Fibroblast of peridontal ligament (primary cell): ENCODE results near the gene HOXB8.

Source experiments
- DNase-seq: peaks from one replicate; pipeline ENCODE4 v3.0.0-alpha.2; 2010; ENCODE audit errors: extremely low read depth

Gene HOXB8

GRCh38 chr17:48596000-48596734, 18.9 kb downstream of the HOXB8 start:
- no peak for DNase-seq

- no peak for DNase-seq
Measured at GRCh38 chr17:48595278-48595999, 19.7 kb downstream of the HOXB8 start.

GRCh38 chr17:48594538-48595277, 20.4 kb downstream of the HOXB8 start:
- no peak for DNase-seq

GRCh38 chr17:48593840-48594537, 21.1 kb downstream of the HOXB8 start:
- DNase-seq = peak; percentile 37

- no peak for DNase-seq
Measured at GRCh38 chr17:48593126-48593829, 21.8 kb downstream of the HOXB8 start, which contains the start of gene HOXB5. Gene HOXB5 (minus strand): TSS chr17:48593779. CDS start chr17:48593682, 97 bp downstream.

- no peak for DNase-seq
Measured at GRCh38 chr17:48592577-48592976, 22.5 kb downstream of the HOXB8 start.

GRCh38 chr17:48592057-48592514, 23.0 kb downstream of the HOXB8 start:
- no peak for DNase-seq

- no peak for DNase-seq
Measured at GRCh38 chr17:48591255-48592056, 23.6 kb downstream of the HOXB8 start.

- no peak for DNase-seq
Measured at GRCh38 chr17:48590607-48591161, 24.4 kb downstream of the HOXB8 start.

GRCh38 chr17:48589831-48590606, 25.1 kb downstream of the HOXB8 start, which contains the start of gene HOXB3:
Gene HOXB3 (minus strand): TSS chr17:48590241. CDS start chr17:48552474, 37,767 bp downstream.
- DNase-seq = no peak

- no peak for DNase-seq
Measured at GRCh38 chr17:48589060-48589830, 25.8 kb downstream of the HOXB8 start.

GRCh38 chr17:48588528-48588927, 26.6 kb downstream of the HOXB8 start:
- no peak for DNase-seq

GRCh38 chr17:48588074-48588415, 27.0 kb downstream of the HOXB8 start:
- no peak for DNase-seq

- no peak for DNase-seq
Measured at GRCh38 chr17:48587276-48588073, 27.6 kb downstream of the HOXB8 start.

GRCh38 chr17:48586355-48587258, 28.5 kb downstream of the HOXB8 start:
- no peak for DNase-seq

- DNase-seq = no peak
Measured at GRCh38 chr17:48584223-48584741, 30.8 kb downstream of the HOXB8 start.
